Stomach (tissue), 9 donors: Measurements from ENCODE around the gene PATZ1. TPM values are rescaled to one million over a fixed set of nuclear protein-coding genes. Genes with fewer than 3 reads are reported as not detected.

Source experiments
- DNase-seq, 2 donors: peaks; one replicate each; pipeline versions ENCODE4 v3.0.0 to v3.0.0-alpha.2; 2013 to 2019
- H3K27ac ChIP-seq, 5 donors: fragments of 200-600 bp in 4 of 5; sonication (generic) in 4 of 5; one replicate each; pipeline ENCODE4 v1.5.1; 2013 to 2019; ENCODE audit warnings: mild to moderate bottlenecking in 1 of 5, moderate library complexity in 1 of 5
- H3K27me3 ChIP-seq, 3 donors: fragments of 200-600 bp; sonication (generic); one replicate each; pipeline ENCODE4 v1.5.1; 2017 to 2019; ENCODE audit warnings: mixed run types in 1 of 3
- H3K36me3 ChIP-seq, 4 donors: fragments of 200-600 bp; sonication (generic); 1 replicate in 3 of 4; 2 replicates in 1 of 4; pipeline ENCODE4 v1.5.1; 2016 to 2019
- H3K4me1 ChIP-seq, 4 donors: fragments of 200-600 bp; sonication (generic); one replicate each; pipeline ENCODE4 v1.5.1; 2016 to 2019
- H3K4me3 ChIP-seq, 4 donors: fragments of 200-600 bp; sonication (generic) in 3 of 4; one replicate each; pipeline ENCODE4 v1.5.1; 2016 to 2019; ENCODE audit warnings: mild to moderate bottlenecking in 1 of 4
- H3K9me3 ChIP-seq, 4 donors: fragments of 200-600 bp; sonication (generic); one replicate each; pipeline ENCODE4 v1.5.1; 2016 to 2019
- EP300 ChIP-seq: sonication (generic); formaldehyde crosslinking; IDR thresholded peaks from one replicate; pipeline ENCODE4 v1.6.1; 2017; ENCODE audit warnings: antibody characterized with exemption
- POLR2A ChIP-seq, 4 donors: fragments of 450-650 bp; IDR thresholded peaks; one replicate each; pipeline ENCODE4 v1.6.1; 2016; ENCODE audit warnings: antibody characterized with exemption in 4 of 4, control low read depth in 2 of 4, mild to moderate bottlenecking in 1 of 4, moderate library complexity in 1 of 4
- POLR2AphosphoS5 ChIP-seq, 3 donors: sonication (generic); formaldehyde crosslinking; IDR thresholded peaks; one replicate each; pipeline ENCODE4 v1.6.1; 2016; ENCODE audit warnings: antibody characterized with exemption in 3 of 3
- WGBS, 5 donors: extraction: QIAGEN DNeasy Blood & Tissue Kit in 3 of 5; methylation state at CpG; one replicate each; pipeline versions ENCODE4 v1.1.5 to v1.1.7; 2013 to 2018; 5-methylcytosine and 5-hydroxymethylcytosine counted together
- intact Hi-C: fragments of 100-400 bp; cut with DNase I; formaldehyde crosslinking; loops from one replicate; pipeline ENCODE4 v1.15.1; 2023; ENCODE audit warnings: low total_unique reads
- polyA plus RNA-seq, 3 donors: library from polyadenylated mRNA; stranded (reverse); fragments of 200-250 nt; gene quantifications; one replicate each; pipeline ENCODE4 v1.2.3, GENCODE V29; 2013
- total RNA-seq, 5 donors: library from RNA; depleted of rRNA; stranded (reverse); fragments of >200 nt; gene quantifications; one replicate each; pipeline versions ENCODE4 v1.1.0 to v1.2.3, GENCODE V29; 2014 to 2016
- TF ChIP-seq, protein P1 (sequence below), 7 experiments: fragments of 450-650 bp in 4 of 7; fragments of 200-600 bp in 3 of 7; sonication (generic) in 3 of 7; IDR thresholded peaks; one replicate each; pipeline ENCODE4 v1.5.1; 2016 to 2019; ENCODE audit warnings: antibody characterized with exemption in 7 of 7, control low read depth in 2 of 7, mild to moderate bottlenecking in 1 of 7
- donor health status: healthy with polysubstance abuse.
- donor health status: Bipolar disorder and iron deficiency.
- donor health status: healthy.

The PATZ1 gene
- total and polyA plus RNA-seq, 8 donors: 4.9 to 21.1 (median 14.0) TPM

DNA sequence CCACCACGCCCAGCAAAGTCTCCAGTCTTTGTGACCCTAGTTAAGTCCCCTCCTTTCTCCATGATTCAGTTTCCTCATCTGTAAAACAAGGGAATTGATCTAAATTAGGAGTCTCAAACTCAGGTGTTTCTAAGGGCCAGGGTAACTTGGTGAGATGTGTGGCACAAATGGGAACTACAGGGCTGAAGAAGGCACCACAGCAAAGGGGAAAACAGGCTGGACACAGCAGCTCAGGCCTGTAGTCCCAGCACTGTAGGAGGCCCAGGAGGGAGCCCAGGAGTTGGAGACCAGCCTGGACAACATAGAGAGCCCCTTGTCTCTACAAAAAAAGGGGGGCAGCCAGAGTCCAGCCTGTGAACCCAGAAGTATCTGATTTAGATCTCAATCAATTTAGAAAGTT, 15.6 kb upstream of the PATZ1 start:
- Histone ChIP-seq H3K4me1 (no peaks in the 10 kb centered on the region), H3K4me3 (no peak overlapping the region), H3K36me3 (no peaks in the 10 kb centered on the region), H3K9me3 (no peaks in the 10 kb centered on the region), H3K27me3 (no peaks in the 10 kb centered on the region), H3K27ac (no peak overlapping the region)
- TF ChIP-seq EP300 (no peak), POLR2A (IDR thresholded peaks at IDR 0.05) (no peak), POLR2AphosphoS5 (IDR thresholded peaks at IDR 0.05) (no peak)
- TF ChIP-seq, protein P1, sequence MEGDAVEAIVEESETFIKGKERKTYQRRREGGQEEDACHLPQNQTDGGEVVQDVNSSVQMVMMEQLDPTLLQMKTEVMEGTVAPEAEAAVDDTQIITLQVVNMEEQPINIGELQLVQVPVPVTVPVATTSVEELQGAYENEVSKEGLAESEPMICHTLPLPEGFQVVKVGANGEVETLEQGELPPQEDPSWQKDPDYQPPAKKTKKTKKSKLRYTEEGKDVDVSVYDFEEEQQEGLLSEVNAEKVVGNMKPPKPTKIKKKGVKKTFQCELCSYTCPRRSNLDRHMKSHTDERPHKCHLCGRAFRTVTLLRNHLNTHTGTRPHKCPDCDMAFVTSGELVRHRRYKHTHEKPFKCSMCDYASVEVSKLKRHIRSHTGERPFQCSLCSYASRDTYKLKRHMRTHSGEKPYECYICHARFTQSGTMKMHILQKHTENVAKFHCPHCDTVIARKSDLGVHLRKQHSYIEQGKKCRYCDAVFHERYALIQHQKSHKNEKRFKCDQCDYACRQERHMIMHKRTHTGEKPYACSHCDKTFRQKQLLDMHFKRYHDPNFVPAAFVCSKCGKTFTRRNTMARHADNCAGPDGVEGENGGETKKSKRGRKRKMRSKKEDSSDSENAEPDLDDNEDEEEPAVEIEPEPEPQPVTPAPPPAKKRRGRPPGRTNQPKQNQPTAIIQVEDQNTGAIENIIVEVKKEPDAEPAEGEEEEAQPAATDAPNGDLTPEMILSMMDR (IDR thresholded peaks at IDR 0.05): no peak
- 0 to 98% (median 67%) methylated on average over 1 of the region's 1 CpG for WGBS, 5 donors
- intact Hi-C loops: no loop called here
- no peak for DNase-seq

DNA sequence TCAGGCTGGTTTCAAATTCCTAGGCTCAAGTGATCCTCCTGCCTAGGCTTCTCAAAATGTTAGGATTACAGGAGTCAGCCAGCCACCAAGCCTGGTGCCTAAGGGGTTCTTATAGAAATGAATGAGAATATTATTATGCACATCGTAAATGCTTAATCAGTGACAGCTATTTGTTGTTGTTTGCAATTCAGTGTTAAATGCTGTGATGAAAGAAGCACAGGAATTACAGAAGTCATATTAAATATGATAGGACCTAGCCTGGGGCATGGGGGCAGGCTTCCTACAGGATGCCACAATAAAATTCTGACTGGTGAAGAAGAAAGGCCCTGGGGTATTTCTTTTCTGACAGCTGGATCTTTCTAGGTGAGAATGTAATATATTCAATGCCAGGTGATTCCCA, 13.9 kb upstream of the PATZ1 start:
- WGBS, 5 donors: 87 to 100% (median 92%) methylated on average over 1 of the region's 1 CpG
- no peaks in the 10 kb centered on the region for H3K36me3 ChIP-seq
- H3K27me3 ChIP-seq: peaks cover 0 to 8% (median 0%) of the 10 kb centered on the region in 3 donors
- no peak overlapping the region for H3K27ac ChIP-seq
- intact Hi-C loops: no loop called here
- H3K4me3 ChIP-seq: no peak overlapping the region
- no peaks in the 10 kb centered on the region for H3K4me1 ChIP-seq
- H3K9me3 ChIP-seq: no peaks in the 10 kb centered on the region
- no peak for DNase-seq
- TF ChIP-seq POLR2A (IDR thresholded peaks at IDR 0.05) (no peak), EP300 (no peak), POLR2AphosphoS5 (IDR thresholded peaks at IDR 0.05) (no peak)
- TF ChIP-seq, protein P1 (IDR thresholded peaks at IDR 0.05): no peak

DNA sequence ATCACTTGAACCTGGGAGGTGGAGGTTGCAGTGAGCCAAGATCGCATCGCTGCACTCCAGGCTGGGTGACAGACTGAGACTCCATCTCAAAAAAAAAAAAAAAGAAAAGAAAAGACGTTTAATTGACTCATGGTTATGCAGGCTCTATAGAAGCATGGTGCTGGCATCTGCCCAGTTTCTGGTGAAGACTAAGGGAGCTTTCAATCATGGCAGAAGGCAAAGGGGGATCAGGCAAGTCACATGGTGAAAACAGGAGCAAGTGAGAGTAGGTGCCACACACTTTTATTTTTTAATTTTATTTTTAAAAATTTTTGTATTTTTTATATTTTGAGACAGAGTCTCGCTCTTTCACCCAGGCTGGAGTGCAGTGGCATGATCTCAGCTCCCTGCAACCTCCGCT, 8.4 kb upstream of the PATZ1 start:
- Histone ChIP-seq H3K4me1 (no peaks in the 10 kb centered on the region), H3K9me3 (no peaks in the 10 kb centered on the region), H3K27me3 (peaks cover 0 to 28% (median 0%) of the 10 kb centered on the region in 3 donors), H3K4me3 (no peak overlapping the region), H3K27ac (no peak overlapping the region), H3K36me3 (no peaks in the 10 kb centered on the region)
- WGBS, 5 donors: 55 to 80% (median 75%) methylated on average over 5 of the region's 5 CpGs
- intact Hi-C loops: loop anchor here (5.0 kb wide), 1 partner anchor 43 kb away; the partner anchor contains the start of gene DRG1
- TF ChIP-seq, protein P1 (IDR thresholded peaks at IDR 0.05): no peak
- TF ChIP-seq EP300 (no peak), POLR2AphosphoS5 (IDR thresholded peaks at IDR 0.05) (no peak), POLR2A (IDR thresholded peaks at IDR 0.05) (no peak)
- no peak for DNase-seq

DNA sequence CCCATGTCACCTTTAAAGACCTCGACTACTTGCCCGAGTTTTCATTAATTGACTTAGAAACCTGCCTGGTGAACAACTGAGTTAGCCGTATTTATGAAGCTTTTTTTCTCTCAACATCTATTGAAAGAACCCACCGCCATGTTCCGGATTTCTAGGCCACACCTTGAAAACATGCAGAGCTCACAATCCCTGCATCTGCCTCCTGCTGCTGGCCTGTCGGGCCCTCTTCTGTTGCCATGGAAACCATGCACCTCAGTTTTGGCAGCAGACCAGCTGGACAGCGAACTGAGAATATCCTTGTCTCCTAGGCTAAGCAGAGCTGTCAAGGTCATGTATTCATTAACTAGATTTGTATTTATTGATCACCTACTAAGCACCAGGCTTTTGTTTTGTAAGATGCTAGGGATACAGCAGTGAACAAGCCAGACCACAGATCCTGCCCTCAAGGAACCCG, 4.3 kb upstream of the PATZ1 start:
- WGBS, 5 donors: 37 to 49% (median 42%) methylated on average over 8 of the region's 8 CpGs
- H3K27me3 ChIP-seq: peaks cover 0 to 24% (median 0%) of the 10 kb centered on the region in 3 donors
- H3K9me3 ChIP-seq: no peaks in the 10 kb centered on the region
- H3K4me3 ChIP-seq: no peak overlapping the region
- TF ChIP-seq, protein P1 (IDR thresholded peaks at IDR 0.05): no peak
- no peak for TF ChIP-seq POLR2AphosphoS5 (IDR thresholded peaks at IDR 0.05)
- no peak for TF ChIP-seq POLR2A (IDR thresholded peaks at IDR 0.05)
- TF ChIP-seq EP300: no peak
- H3K4me1 ChIP-seq: peaks cover 8 to 21% (median 18%) of the 10 kb centered on the region in 4 donors
- no peak overlapping the region for H3K27ac ChIP-seq
- H3K36me3 ChIP-seq: no peaks in the 10 kb centered on the region
- intact Hi-C loops: loop anchor here (5.0 kb wide), 1 partner anchor 47 kb away; the partner anchor contains the start of gene DRG1
- DNase-seq: peak; percentile 43 to 81
